Fibroblast of mammary gland (primary cell): ENCODE results near the gene LRRC52.

Source experiments
- DNase-seq: peaks from one replicate; pipeline ENCODE4 v3.0.0-alpha.2; 2010; ENCODE audit warnings: low read depth
- H3K4me3 ChIP-seq: 2 replicates; pipeline ENCODE4 v1.5.1; 2011; ENCODE audit warnings: low read depth, mild to moderate bottlenecking, low read length, moderate library complexity; ENCODE audit not compliant: control insufficient read depth
- TF ChIP-seq, protein P1 (sequence below): conservative IDR thresholded peaks from 2 replicates; pipeline ENCODE4 v1.5.1; 2011; ENCODE audit warnings: low read depth, low read length, inconsistent platforms; ENCODE audit not compliant: control insufficient read depth, insufficient read depth

Gene LRRC52

GRCh38 chr1:165592945-165593823 is 49.4 kb downstream of the LRRC52 start:
- no peak overlapping the region for H3K4me3 ChIP-seq
- peak; percentile 81 for DNase-seq
- TF ChIP-seq, protein P1, sequence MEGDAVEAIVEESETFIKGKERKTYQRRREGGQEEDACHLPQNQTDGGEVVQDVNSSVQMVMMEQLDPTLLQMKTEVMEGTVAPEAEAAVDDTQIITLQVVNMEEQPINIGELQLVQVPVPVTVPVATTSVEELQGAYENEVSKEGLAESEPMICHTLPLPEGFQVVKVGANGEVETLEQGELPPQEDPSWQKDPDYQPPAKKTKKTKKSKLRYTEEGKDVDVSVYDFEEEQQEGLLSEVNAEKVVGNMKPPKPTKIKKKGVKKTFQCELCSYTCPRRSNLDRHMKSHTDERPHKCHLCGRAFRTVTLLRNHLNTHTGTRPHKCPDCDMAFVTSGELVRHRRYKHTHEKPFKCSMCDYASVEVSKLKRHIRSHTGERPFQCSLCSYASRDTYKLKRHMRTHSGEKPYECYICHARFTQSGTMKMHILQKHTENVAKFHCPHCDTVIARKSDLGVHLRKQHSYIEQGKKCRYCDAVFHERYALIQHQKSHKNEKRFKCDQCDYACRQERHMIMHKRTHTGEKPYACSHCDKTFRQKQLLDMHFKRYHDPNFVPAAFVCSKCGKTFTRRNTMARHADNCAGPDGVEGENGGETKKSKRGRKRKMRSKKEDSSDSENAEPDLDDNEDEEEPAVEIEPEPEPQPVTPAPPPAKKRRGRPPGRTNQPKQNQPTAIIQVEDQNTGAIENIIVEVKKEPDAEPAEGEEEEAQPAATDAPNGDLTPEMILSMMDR = peak; percentile 90

GRCh38 chr1:165595246-165595938 is 51.6 kb downstream of the LRRC52 start:
- H3K4me3 ChIP-seq = no peak overlapping the region
- DNase-seq = peak; percentile 84
- TF ChIP-seq, protein P1 = no peak

GRCh38 chr1:165597883-165598675 is 54.3 kb downstream of the LRRC52 start:
- peak; percentile 97 for DNase-seq
- H3K4me3 ChIP-seq = peak overlapping the region; percentile 62
- TF ChIP-seq, protein P1 = no peak

DNA sequence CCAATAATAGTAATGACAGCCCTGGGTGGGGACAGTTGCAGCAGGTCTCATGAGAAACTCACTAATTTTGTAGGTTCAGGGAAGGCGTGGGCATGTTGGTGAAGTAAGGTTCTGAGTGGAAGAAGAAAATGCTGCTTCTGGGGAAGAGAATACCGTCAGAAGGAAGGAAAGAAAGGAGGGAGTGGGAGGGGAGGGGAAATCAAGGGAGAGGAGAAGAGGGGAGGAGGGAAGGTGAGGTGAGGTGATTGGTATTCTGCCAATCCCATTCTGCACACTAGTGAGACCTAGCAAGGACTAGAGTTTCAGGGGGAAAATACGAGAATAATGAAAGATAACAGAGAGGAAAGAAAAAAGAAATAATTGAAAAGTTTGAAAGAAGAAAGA is 54.9 kb downstream of the LRRC52 start:
- TF ChIP-seq, protein P1 = no peak
- no peak for DNase-seq
- peak overlapping the region; percentile 62 for H3K4me3 ChIP-seq

DNA sequence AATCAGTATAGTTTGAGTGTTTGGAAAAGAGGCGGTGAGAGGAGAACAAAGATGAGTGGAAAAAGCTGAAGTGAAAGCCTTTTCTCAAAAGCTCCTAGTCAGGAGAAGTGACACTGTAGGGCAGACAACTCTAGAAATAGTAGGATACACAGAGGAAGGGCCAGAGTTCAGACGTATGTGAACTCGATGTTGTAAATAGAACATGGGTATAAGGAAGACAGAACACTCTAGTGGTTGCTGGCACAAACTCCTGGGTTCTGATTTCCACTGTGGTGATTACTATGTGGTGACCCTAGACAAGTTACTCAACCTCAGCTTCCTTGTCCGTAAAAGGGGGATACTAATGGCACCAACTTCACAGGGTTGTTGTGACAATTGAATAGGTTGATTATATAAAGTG is 57.0 kb downstream of the LRRC52 start:
- H3K4me3 ChIP-seq = no peak overlapping the region
- DNase-seq = no peak
- TF ChIP-seq, protein P1 = no peak

DNA sequence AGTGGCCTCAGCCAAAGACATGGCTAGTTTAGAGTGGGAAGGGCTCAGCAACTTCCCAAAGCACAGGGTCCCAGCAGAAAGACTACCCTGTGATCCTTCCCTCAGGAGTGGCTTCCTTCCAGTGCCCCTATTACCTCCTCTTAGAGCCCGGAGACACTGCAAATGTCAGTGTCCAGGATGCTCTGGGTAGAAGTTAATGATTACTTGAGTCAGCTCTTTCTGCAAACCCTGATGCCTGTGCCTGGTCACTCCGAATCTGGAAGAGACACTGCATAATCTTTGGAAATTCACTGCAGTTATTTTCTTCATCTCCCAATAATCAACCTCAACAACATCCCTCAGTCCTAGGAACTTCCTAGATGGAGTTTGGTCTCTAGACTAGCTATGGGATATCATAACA is 60.0 kb downstream of the LRRC52 start:
- TF ChIP-seq, protein P1 = no peak
- H3K4me3 ChIP-seq = no peak overlapping the region
- DNase-seq = no peak
